IPS-18c (cell line): ENCODE measurements around the gene HOXA10.

Experiments
- H3K4me3 ChIP-seq: 2 replicates; pipeline ENCODE4 v1.7.0; 2013; ENCODE audit warnings: low read depth, mild to moderate bottlenecking, low read length, moderate library complexity; ENCODE audit not compliant: insufficient read depth
- H3K9me3 ChIP-seq: one replicate; pipeline ENCODE4 v1.6.1; 2013; ENCODE audit warnings: mild to moderate bottlenecking, low read length, moderate library complexity; ENCODE audit not compliant: control insufficient read depth, insufficient read depth

The HOXA10 gene

DNA sequence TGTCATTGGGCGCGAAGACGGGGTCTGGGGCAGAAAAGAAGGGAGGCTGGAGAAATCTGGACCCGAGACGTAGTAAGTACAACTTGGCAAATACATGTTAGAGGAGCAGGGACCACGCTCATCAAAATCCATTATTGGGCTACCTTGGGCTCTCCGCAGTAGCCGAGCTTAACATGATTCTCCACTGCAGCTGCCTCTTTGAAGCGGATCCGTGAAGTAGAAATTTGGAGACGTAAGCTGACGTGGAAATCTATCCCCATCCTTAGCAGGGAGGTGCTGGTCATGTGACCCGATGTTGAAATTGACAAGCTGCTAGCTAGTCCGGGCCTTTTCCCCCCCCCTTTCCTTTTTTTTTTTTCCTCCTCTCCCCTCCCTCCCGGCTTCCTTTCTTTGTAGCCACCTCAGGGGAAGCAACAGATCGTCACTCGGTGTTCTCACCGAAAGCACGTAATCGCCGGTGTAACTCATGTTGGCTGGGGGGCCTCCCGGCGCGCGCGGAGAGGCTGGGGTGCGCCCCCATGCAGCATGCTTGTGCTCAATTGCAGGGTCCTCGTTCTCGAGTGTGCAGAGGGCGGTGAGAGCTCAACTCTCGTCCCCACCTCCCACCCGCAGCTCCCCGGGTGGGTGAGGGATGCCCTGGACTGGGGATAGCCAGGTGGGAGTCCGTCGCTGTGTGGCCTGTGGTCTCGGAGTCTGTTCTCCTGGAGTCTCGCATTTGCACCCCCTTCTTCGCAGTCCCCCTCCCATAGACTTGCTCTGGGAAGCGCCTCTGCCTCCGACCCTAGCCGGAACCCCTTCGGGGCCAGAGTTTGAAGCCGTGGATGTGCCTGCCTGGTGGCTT, 11.1 kb upstream of the HOXA10 start, which contains the start of gene HOXA11:
TSS of gene HOXA11 (minus strand) at position 220 of the 841 bp plus-strand sequence. CDS start at position 132, 88 bp downstream.
- peaks cover 2% of the 10 kb centered on the region for H3K9me3 ChIP-seq
- no peak within 1 kb of the TSS for H3K4me3 ChIP-seq

DNA sequence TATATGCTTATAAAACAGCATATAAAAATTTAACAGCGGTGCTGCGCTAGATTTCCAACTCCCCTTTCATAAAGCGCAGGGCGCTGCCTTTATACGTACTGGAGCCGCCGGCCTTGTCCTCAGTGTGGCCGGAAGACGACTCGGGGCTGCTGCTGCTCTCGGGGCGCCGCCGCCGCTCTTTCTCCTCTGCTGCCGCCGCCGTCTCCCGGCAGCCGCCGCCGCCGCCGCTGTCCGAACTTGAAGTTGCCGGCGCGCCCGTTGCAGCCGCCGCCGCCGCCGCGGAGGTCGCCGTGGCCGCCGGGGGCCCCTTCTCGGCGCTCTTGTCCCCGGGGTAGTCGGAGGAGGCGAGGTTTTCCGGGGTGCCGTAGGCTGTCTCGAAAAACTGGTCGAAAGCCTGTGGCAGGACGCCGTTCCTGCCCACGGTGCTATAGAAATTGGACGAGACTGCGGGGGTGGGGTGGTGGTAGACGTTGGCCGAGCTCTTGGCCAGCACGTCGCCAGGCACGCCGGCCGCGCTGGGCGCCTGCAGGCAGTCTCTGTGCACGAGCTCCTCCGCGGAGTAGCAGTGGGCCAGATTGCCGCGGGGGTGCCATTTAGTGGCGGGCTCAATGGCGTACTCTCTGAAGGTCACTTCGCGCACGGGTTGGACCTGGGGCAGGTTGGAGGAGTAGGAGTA, 10.4 kb upstream of the HOXA10 start:
- Histone ChIP-seq H3K4me3 (no peak overlapping the region), H3K9me3 (peaks cover 2% of the 10 kb centered on the region)

DNA sequence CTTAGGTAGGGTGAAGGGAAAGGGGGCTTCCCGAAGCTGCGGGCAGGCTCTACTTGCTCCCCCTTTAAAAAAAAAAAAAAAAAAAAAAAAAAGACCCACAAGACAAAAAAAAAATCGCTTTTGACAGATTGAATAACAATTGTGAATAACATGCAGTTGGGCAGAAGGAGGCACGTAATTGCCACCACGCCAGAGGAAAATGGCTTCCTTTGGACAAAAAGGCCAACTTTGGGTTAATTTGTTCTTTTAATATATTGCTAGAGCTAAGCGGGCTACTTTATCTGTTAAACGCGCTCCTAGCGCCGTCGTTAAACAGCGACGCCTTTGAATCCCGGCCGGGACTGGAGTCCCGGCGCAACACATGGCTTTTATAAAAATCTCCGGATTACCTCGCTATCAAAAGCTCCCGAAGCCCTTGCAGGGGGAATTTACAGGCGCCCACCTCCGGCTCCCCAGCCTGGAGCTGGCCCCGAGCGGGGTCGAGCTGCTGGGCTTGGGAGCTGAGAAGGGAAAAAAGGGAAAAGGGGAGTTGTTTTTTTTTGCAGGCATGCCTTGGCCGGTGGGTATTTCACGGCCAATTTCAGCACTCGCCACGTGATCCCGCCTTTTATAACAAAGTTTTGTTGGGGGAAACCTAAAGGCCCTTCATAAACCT, 9.7 kb upstream of the HOXA10 start:
- no peak overlapping the region for H3K4me3 ChIP-seq
- H3K9me3 ChIP-seq = peaks cover 2% of the 10 kb centered on the region

DNA sequence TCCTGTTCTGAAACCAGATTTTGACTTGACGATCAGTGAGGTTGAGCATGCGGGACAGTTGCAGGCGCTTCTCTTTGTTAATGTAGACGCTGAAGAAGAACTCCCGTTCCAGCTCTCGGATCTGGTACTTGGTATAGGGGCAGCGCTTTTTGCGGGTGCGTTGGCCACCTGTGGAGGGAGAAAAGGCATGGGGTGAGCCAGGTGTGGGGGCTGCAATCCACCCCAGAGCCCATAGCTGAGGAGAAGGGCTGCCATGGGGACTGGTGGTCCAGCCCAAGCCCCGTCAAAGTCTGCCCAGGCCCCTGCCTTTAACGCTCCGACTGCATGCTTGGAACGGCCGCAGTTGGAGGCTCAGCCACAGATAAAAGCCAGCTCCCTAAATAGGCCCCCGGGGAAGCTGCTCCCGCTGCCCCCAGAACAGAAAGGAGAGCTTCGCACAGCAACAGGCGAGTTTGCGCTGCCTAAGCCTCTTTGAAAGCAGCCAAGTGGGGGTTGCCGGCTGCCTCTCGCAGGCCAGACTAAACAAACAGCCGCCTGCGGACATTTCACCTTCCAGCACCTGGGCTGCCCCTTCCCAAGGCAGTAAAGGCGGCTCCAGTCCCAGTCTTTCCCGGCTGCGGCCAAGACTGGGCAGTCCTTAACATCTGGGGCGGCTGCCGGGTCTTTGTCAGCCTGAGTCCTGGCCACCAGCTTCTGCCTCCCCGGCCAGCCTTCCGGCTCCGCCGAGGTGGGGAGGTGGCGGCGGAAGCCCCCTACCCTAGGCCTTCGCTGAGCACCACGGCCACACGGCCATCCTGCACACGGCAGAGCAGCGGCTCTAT, 9.0 kb upstream of the HOXA10 start:
- Histone ChIP-seq H3K4me3 (no peak overlapping the region), H3K9me3 (peaks cover 2% of the 10 kb centered on the region)

DNA sequence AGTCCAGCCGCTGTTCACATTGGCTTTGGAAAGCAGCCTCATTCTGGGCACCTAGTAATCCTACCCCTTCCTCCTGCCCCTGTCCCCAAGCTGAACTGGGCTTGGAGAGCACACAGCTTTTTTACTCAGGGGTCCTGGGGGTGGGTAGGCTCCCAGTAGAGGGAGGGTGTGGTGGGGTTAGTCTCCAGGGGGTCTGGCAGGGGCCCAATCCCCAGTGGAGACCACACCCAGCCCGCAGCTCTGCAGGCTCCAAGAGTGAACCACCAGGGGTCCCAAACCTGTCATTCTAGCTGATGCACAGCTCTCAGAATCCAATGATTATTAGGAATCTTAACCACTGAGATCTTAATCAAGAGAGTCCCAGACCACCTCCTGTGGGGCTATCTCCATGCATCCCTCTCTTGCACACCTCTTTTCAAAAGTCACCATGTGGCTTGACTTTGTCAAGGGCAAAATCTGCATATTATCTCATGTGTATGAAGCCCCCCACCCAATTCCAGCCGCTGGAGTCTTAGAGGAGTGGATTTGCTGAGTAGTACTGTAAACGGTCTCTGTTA, 8.2 kb upstream of the HOXA10 start:
- Histone ChIP-seq H3K9me3 (no peaks in the 10 kb centered on the region), H3K4me3 (no peak overlapping the region)

DNA sequence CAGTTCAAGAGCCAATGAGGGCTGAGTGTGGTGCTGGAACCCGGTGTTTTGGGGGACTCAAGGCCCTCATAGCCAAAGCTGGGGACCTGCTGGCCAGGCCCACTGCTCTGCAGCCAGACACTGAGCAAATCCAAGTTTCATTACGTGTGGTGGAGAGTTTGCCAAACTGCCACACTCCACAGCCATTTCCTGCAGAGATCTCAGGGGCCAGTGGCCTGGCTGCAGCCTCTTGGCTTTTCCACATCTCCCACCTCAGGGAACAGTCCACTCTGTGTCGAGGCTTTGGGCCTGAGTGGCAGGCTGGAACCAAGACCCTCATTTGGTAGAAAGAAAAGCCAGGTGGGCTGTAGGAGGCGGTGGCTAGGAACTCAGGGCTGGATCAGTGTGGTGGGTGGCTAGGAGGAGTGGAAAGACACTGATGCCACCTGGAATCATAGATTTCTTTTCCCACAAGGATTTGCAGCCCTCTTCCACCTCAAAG, 7.7 kb upstream of the HOXA10 start:
- no peaks in the 10 kb centered on the region for H3K9me3 ChIP-seq
- H3K4me3 ChIP-seq = no peak overlapping the region

DNA sequence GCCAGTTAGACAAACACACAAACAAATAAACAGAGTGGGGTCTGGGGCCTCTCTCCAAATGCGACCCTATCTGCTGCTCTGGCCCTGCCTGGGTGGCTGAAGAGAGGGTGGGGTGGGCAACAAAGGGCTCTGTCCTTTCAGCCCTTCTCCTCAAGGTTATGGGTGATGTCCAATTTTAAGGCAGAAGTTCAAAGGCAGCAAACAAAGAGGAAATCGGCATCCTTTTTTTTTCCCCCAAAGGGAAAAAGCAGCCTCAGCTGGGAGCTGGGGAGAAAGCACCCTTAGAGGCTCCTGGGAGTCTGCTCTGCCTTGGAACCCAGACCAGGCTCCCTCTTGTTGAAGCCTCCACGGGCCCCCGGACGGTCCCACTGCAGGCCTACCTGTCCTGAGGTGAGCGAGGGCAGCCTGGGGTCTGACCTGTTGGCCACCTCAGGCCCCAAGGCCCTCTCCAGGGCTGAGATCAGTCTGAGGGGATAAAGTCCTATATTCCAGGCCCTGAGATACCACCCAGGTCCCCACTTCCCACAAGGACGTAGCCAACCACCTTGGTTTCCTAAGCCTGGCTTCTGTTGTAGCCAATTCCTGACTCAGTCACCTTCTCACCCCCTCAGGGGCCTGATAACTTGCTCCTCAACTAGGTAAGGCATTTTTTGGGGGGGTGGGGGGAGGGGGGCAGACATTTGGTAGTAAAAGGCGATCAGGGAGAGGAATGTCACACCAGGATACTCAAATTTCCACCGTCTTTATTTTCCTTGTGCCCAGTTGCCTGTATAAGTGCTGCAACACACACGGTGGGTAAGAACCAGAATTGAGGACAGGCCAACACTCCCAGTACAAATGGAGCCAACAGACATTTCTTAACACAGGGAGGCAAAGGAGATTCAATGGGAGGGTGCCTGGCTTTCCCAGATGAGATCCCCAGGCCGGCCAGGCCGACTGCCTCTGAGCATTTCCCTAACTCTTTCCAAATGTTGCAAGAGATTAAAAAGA, 6.6 kb upstream of the HOXA10 start:
- Histone ChIP-seq H3K9me3 (peaks cover 2% of the 10 kb centered on the region), H3K4me3 (no peak overlapping the region)

DNA sequence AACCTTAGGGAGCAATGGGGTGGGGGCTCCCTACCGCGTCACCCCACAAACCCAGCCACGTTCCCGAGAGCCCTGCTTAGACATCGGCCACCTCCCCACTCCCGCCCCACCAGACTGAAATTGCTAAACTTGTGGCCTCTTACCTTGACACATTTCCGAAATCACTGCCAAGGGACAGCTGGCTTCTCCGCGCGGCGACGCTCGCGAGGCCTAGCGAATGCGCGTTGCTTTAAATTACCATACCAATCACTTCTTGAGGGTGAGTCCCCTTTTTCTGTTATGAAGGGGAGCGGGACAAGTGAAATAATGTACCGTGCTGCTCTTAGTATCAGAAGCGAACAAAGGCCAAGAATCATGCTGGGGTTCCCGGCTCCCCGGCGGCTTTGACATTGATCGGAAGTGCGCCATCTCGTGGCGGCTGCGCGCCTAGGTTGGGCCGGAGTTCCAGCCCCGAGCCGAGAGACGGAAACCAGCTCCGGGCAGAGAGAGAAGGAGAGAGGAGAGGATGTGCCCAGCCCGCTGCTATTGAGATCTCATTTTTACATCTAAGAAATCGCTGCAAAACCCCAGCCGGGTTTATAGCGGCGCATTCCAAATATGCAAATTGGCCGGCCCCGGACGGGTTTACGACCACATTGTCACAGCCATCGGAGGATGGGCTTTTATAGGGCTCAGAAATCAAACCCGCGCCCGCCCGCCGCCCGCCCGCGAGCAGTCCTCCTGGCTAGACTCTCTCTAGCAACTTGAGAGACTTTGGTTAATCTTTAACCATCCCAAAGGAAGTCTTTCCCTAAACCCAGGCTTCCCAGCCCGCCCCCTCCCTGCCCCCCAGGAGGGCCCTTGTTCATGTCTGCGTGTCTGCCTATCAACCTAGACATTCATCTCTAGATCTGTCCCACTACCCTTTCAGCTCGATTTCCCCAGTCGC, 5.6 kb upstream of the HOXA10 start:
- Histone ChIP-seq H3K4me3 (no peak overlapping the region), H3K9me3 (peaks cover 4% of the 10 kb centered on the region)

DNA sequence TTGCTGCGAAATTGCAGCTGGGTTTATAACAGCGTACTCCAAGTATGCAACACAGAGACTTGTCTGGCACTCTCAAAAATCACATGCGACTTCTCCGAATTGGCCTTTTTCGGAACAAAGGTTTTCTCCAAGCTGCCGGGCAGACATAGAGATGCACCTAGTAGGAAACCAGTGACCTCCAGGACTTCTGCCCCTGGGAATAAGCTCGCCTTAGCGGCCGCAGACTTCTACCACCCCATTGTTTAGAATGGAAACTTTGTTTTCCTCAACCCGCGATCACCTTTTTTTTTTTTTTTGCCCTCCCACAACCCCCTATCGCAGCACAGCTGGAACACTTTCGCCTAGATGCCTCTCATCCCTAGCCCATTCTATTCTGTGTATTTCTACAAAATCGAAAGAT, 4.9 kb upstream of the HOXA10 start:
- Histone ChIP-seq H3K4me3 (no peak overlapping the region), H3K9me3 (peaks cover 4% of the 10 kb centered on the region)

DNA sequence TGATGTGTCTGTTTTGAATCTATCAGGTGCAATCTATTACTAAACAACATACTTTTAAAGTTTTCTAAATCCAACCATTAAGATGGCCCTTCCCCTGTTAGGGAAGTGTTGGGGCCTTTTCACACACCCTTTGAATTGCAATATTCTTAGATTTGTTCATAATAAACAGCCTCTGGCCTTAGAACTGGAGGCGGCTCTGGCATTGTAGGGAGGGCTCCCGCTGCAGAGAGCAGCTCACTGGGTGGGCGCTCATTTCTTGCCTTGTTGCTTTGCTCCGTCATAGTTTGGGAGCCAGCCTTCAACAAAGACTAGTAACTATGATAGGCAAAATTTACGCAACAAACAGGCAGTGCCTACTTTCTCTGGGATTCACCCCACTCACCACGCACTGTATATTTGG, 4.2 kb upstream of the HOXA10 start:
- Histone ChIP-seq H3K9me3 (peaks cover 4% of the 10 kb centered on the region), H3K4me3 (no peak overlapping the region)

DNA sequence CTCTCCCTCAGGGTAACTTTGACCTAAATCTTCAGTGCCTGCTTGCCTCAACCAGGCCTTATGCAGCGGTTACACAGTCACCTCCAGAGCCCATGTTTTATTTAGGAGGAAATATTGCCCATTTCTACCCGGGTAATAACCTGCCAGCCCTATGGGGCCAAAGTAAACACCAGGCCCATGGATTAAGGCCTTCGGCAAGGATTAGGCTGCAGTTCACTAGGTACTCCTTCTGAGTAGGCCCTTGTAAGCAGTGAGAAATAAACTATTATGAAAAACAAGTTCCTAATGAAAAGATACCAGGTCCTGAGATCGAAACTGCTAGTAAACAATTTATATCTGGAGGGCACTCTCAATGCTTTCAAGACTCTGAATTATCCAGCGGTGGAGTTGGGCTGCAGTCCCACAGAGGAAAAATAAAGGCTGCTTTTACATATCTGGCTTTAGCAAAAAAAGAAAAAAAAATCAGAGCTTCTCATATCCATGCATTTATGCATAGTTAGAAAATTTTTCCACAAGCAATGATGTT, 3.7 kb upstream of the HOXA10 start:
- Histone ChIP-seq H3K4me3 (no peak overlapping the region), H3K9me3 (peaks cover 6% of the 10 kb centered on the region)

DNA sequence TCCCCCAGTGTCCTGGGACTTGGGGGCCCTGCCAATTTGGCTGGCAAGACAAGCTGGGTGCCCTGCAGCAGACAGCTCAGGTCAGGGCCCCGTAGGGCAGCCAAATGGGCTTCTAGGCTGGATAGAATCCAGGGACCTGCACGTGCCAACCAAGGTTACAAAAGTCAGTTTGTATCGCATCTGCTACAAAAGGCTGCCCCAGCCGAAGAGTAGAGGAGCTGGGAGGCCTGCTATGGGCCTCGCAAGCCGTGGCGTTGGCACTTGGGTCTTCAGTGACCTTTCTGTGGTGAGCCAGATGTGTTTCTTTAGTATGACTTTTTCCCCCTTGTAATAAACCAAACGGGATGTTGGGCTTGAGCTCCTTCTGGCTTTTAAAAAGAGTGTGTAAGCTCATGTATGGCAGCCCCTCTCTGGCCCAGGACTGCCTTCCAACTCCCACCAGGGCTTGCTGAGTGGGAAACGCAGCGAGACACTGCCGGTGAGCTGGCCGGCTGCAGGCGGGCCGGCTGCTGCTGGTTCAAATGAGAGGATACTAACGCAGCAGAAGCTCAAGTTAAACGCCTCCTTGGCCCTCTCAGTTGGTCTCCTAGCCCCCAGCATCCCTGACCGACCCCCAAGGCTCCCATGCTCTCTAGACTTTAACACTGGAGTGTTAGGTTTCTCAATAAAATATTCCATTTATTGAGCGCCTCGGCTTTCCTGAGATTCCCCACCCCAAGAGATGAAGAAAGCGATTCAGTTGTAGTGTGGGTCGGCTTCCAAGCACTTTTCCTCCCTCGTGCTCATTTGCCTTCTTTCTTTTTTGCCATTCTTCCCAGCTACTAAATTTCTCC, 3.1 kb upstream of the HOXA10 start:
- H3K9me3 ChIP-seq = peaks cover 6% of the 10 kb centered on the region
- no peak overlapping the region for H3K4me3 ChIP-seq

DNA sequence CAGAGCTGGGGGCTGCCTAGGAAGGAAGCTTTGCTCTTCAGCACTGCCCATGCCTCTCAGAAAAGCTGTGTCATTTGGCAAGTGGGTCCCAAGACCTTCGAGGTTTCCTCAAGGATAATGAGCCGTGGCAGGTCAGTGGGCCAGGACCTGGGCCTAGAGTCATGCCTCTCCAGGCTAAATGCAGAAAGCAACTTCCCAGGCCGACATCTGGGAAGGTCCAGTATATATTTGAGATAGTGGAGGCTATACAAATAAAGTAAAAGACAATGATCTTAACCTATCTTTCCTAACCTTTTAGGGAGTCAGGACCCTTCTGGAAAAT, 2.4 kb upstream of the HOXA10 start:
- no peak overlapping the region for H3K4me3 ChIP-seq
- peaks cover 6% of the 10 kb centered on the region for H3K9me3 ChIP-seq
